ENCODE measurements around the gene MMAA. TPM values are rescaled to one million over a fixed set of nuclear protein-coding genes. Genes with fewer than 3 reads are reported as not detected.

Gene MMAA
- total and polyA plus RNA-seq, 9 of the 15 experiments (the other 6 are each of a cell fraction or from before 2014, with no cell fraction given), result 0.86 to 2.3 (median 1.4) TPM

- TF ChIP-seq ZNF280A (IDR thresholded peaks at IDR 0.05; ENCODE audit: low read depth, partially characterized antibody), result peak; percentile 57
Observed at GRCh38 chr4:145605941-145606340, 13.2 kb upstream of the MMAA start (continued).

GRCh38 chr4:145609481-145610427 is 9.4 kb upstream of the MMAA start:
- H3K4me1 ChIP-seq (replicated peaks in 1 of 2; ENCODE audit: control insufficient read depth in 2 of 2, insufficient read depth in 2 of 2, low read length in 2 of 2), result no peaks in the 10 kb centered on the region
- no peaks in the 10 kb centered on the region; the same call in 1 of the 2 replicates for H3K9me3 ChIP-seq (replicated peaks; ENCODE audit: control insufficient read depth, insufficient read depth, low read depth, low read length)
- in situ Hi-C loops (cut with MboI) (no loop called here), intact Hi-C loops (cut with micrococcal nuclease) (loop anchor here (2.0 to 10.0 kb wide), 3 partner anchors 375 to 1435 kb away; no protein-coding TSS in a partner anchor)
- ChIA-PET POLR2A (no interaction called here), CTCF (ENCODE audit: low intra/inter-chr PET ratio) (interaction anchor here (0.7 to 0.8 kb wide), 2 partner anchors 376 to 454 kb away, joined by 3 to 4 read pairs; no protein-coding TSS in a partner anchor)
- H2AFZ ChIP-seq (ENCODE audit: low read depth, low read length), result no peak overlapping the region
- H3K79me2 ChIP-seq (ENCODE audit: control insufficient read depth, insufficient read depth, low read length), result no peaks in the 10 kb centered on the region
- H3K36me3 ChIP-seq (ENCODE audit: control insufficient read depth, insufficient read depth, low read length), result no peaks in the 10 kb centered on the region
- no peak overlapping the region for H3K4me3 ChIP-seq
- BruUV-seq (replicated peaks), result no TSS peak
- no peak overlapping the region for H3K27ac ChIP-seq (ENCODE audit: extremely low read depth, low read depth, low read length)
- no peaks in the 10 kb centered on the region for H3K9me1 ChIP-seq (ENCODE audit: control insufficient read depth, insufficient read depth, low read length)
- H4K20me1 ChIP-seq (replicated peaks; ENCODE audit: control insufficient read depth, insufficient read depth, low read length), result no peaks in the 10 kb centered on the region
- WGBS (ENCODE audit: insufficient coverage, low coverage, missing lambda C conversion rate), result 2% methylated on average over 4 of the region's 4 CpGs
- FAIRE-seq, result peak; percentile 77
- DNase-seq (ENCODE audit: extremely low read depth in 1 of 4, low spot score in 3 of 4), result peak; percentile 12 to 42 (median 28)
- peaks cover 0 to 6% of the 10 kb centered on the region in 2 experiments; a peak in 2 of 5 replicates for H3K27me3 ChIP-seq (ENCODE audit: control insufficient read depth in 2 of 2, insufficient read depth in 2 of 2, low read length in 2 of 2)
- ATAC-seq, result peak; percentile 61; the same call in 1 of the 3 replicates
- no peak overlapping the region for H3K4me2 ChIP-seq (ENCODE audit: insufficient read depth, low read length)
- H3K9ac ChIP-seq (ENCODE audit: insufficient read depth in 1 of 2, low read depth in 2 of 2, low read length in 2 of 2), result no peak overlapping the region
- TF ChIP-seq HOMEZ (CRISPR knock-in tag; IDR thresholded peaks at IDR 0.05), result no peak
- no peak for TF ChIP-seq NUFIP1 (IDR thresholded peaks at IDR 0.05; ENCODE audit: partially characterized antibody)
- TF ChIP-seq EZH2 (IDR thresholded peaks at IDR 0.05; ENCODE audit: borderline replicate concordance, low read depth, low read length), result no peak
- no peak for TF ChIP-seq MEF2A (IDR thresholded peaks at IDR 0.05; ENCODE audit: control insufficient read depth, low read depth, low read length)
- TF ChIP-seq REST (IDR thresholded peaks at IDR 0.05; ENCODE audit: borderline replicate concordance), result peak; percentile 26; the same call in 1 of the 2 replicates
- TF ChIP-seq REST (CRISPR knock-in tag; IDR thresholded peaks at IDR 0.05; ENCODE audit: low read depth), result no peak
